Measurements from ENCODE around the gene SLC4A2. TPM values are rescaled to one million over a fixed set of nuclear protein-coding genes. Genes with fewer than 3 reads are reported as not detected.
A peak's percentile ranks its signal among the peaks of the same experiment; 100 is the strongest.

Gene SLC4A2
- total RNA-seq, 4 donors from 2014 or later: 39.8 to 53.7 (median 45.0) TPM

DNA sequence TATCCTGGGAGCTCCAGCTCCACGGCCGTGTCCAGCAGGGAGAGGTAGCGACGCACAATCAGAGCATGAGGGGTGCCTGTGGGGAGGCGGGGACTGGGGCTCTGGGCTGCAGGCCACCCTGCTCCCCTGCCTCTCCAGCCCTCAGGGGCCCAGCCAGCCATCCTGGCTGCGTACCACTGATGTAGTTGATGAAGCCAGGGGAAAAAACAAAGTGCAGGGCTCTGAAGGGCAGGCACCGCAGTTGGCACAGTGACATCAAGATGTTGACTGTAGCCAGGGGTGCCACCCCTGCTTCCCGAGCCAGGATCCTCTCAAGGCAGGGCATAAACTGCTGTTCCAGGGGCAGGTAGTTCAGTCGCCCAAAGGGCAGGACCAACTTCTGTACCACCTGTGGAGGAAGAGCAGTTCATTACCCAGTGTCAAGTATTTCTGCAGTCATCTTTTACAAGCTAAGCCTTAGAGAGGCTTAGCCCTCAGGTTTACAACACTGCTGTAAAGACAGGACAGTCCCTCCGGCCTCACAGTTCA, 18.4 kb downstream of the SLC4A2 start:
- TF ChIP-seq, protein P1, sequence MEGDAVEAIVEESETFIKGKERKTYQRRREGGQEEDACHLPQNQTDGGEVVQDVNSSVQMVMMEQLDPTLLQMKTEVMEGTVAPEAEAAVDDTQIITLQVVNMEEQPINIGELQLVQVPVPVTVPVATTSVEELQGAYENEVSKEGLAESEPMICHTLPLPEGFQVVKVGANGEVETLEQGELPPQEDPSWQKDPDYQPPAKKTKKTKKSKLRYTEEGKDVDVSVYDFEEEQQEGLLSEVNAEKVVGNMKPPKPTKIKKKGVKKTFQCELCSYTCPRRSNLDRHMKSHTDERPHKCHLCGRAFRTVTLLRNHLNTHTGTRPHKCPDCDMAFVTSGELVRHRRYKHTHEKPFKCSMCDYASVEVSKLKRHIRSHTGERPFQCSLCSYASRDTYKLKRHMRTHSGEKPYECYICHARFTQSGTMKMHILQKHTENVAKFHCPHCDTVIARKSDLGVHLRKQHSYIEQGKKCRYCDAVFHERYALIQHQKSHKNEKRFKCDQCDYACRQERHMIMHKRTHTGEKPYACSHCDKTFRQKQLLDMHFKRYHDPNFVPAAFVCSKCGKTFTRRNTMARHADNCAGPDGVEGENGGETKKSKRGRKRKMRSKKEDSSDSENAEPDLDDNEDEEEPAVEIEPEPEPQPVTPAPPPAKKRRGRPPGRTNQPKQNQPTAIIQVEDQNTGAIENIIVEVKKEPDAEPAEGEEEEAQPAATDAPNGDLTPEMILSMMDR (IDR thresholded peaks at IDR 0.05): no peak
- no peak for TF ChIP-seq POLR2A (IDR thresholded peaks at IDR 0.05)
- H3K36me3 ChIP-seq: peaks cover 16 to 68% (median 22%) of the 10 kb centered on the region in 3 donors
- DNase-seq: no peak
- peak overlapping the region in 2 of 4 donors; percentile 5 to 34 for H3K27ac ChIP-seq
- WGBS, 2 donors: 20 to 100% methylated on average over 1 to 2 of the region's 10 CpGs
- no peaks in the 10 kb centered on the region for H3K9me3 ChIP-seq
- intact Hi-C loops (cut with DNase I): no loop called here
- H3K4me3 ChIP-seq: no peak overlapping the region
- H3K4me1 ChIP-seq: peaks cover 34 to 57% (median 35%) of the 10 kb centered on the region in 3 donors
- no peaks in the 10 kb centered on the region for H3K27me3 ChIP-seq

DNA sequence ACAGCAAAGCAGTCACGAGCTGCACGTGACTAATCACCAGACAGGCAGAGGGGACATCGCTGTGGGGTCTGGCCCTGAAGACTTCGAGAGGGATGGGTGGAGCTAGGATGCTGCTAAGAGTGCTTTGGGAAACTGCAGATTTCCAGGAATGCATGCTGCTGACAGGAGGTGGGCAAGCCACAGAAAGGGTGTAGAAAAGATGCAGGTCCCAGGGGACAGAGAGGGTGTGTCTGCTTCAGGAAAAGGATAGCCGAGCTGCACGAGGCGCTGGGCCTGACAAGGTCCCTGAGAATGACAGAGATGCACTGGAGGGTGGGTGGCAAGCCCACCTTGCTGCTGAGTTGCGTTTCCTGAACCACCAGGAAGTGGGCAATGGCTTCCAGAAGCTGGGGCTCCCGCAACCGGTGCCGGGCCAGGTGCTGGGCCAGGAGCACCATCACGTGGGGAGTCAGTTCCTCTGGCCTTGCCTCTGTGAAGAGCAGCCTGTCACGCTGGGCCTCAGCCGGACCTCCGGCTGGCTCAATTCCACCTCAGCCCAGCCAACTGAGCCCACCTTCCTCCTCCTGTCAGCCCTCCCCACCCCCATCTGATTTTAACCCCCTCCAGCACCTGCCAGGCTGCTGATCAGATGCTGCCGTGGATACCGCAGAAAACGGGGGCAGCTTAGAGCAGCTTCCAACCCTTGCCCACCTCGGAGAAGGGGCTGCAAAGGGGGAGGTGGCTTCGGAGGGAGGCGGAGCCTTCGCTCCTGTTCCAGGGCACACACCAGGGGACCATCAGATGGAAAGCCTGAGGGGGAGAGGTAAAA, 19.0 kb downstream of the SLC4A2 start:
- intact Hi-C loops (cut with DNase I): no loop called here
- TF ChIP-seq POLR2A (IDR thresholded peaks at IDR 0.05): no peak
- TF ChIP-seq, protein P1 (IDR thresholded peaks at IDR 0.05): no peak
- DNase-seq: no peak

DNA sequence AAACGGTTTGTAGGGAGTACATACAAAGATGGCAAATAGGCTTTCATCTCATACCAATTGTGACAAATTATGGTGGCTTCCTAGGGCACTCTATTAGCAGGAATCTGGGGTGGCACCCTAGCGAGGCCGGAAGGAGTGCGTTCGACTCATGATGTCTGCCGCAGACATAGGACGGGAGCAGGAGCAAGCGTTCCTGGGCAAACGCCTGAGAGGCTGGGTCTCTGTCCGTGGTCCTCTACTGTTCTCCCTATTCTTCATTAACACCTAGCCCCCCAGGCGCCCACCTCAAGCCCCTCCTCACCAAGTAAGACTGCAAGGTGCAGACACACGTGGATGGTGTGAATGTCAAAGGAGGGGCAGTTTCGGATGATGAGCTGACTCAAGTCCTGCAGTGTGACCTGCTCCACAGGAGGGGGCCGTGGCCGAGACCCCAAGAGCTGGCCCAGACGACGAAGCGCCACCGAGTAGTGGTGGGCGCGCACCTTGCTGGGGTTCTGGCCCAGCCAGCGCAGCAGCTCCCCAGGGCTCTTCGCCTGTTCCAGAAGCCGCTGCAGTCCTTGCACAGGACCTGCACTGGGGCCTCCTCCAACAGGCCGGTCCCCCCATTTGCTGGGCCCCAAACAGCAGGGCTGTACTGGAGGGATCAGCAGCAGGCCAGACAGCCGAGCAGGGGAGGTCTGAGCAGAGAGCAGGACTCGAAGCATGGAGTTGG, 20.0 kb downstream of the SLC4A2 start:
- peaks cover 10 to 52% (median 16%) of the 10 kb centered on the region in 3 donors for H3K36me3 ChIP-seq
- H3K27ac ChIP-seq: peak overlapping the region; percentile 91 to 97 (median 94)
- peak overlapping the region; percentile 62 to 96 (median 84) for H3K4me3 ChIP-seq
- no peak for TF ChIP-seq POLR2A (IDR thresholded peaks at IDR 0.05)
- intact Hi-C loops (cut with DNase I): no loop called here
- H3K4me1 ChIP-seq: peaks cover 35 to 68% (median 38%) of the 10 kb centered on the region in 3 donors
- no peaks in the 10 kb centered on the region for H3K9me3 ChIP-seq
- DNase-seq: no peak
- WGBS, 2 donors: 75 to 78% methylated on average over 24 to 25 of the region's 27 CpGs
- no peaks in the 10 kb centered on the region for H3K27me3 ChIP-seq

More for the DNA sequence above, 19.0 kb downstream of the SLC4A2 start:
- H3K36me3 ChIP-seq: peaks cover 16 to 62% (median 22%) of the 10 kb centered on the region in 3 donors
- H3K27ac ChIP-seq: peak overlapping the region in 2 of 4 donors; percentile 5 to 34
- no peak overlapping the region for H3K4me3 ChIP-seq
- H3K4me1 ChIP-seq: peaks cover 34 to 62% (median 35%) of the 10 kb centered on the region in 3 donors
- H3K9me3 ChIP-seq: no peaks in the 10 kb centered on the region
- H3K27me3 ChIP-seq: no peaks in the 10 kb centered on the region
- 54 to 58% methylated on average over 6 to 16 of the region's 22 CpGs for WGBS, 2 donors

DNA sequence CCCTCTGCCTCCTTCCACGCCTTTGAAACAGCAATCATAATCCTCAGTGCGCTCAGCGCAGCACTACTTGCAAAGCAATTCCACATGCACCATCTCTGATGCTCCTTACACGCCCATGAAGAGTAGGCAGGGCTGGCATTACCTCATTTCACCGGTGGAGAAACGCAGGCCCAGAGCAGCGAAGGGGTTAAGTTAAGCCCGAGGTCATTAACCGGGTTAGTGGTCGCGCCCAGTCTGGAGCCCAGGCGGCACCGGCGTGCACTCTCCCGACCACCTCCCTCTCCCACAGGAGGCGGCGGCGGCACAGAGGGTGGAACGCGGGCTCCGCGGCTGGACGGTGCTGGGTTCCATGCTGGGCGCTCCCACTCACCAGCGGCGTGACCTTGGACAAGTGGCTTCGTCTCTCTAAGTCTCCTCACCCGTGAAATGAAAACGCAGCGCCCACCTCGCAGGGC, 20.7 kb downstream of the SLC4A2 start:
- Histone ChIP-seq H3K4me1 (peaks cover 35 to 69% (median 38%) of the 10 kb centered on the region in 3 donors), H3K27ac (peak overlapping the region; percentile 91 to 97 (median 94)), H3K36me3 (peaks cover 4 to 45% (median 14%) of the 10 kb centered on the region in 3 donors), H3K4me3 (peak overlapping the region; percentile 62 to 96 (median 84)), H3K9me3 (no peaks in the 10 kb centered on the region), H3K27me3 (no peaks in the 10 kb centered on the region)
- DNase-seq: no peak
- TF ChIP-seq, protein P1 (IDR thresholded peaks at IDR 0.05): no peak
- TF ChIP-seq POLR2A (IDR thresholded peaks at IDR 0.05): no peak
- intact Hi-C loops (cut with DNase I): no loop called here
- 0 to 4% methylated on average over 3 to 5 of the region's 31 CpGs for WGBS, 2 donors

DNA sequence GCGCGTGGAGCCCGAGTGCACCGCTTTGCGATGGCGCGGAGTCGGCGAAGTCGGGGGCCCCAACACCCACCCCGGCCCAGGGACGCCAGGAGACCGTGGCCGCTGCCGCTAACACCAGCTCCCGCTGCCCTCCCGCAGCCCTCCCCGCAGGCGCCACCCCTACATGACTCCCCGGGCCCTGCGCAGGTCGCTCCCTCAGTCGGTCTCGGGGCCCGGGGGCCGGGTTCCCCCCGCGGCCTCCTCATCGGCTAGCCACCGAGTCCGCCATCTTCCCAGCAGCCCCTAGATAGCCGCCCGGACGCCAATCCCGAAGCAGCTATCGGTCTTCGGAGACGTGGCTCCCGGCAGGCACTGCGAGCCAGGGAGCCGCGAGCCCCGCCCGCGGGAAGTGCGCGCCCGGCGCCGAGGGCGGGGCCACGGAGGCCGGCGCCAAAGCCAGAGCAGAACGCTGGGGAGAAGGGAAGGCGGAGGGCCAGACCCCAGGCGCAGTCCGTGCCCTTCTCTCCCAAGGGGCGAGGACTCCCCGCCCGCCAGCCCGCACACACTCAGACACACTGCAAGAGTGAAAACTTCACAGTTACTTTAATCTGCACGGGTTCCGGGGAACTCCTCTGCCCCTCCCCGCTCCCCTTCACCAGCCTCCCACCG, 21.3 kb downstream of the SLC4A2 start, which contains the start of gene FASTK:
Gene FASTK (minus strand): TSS at position 288 of the 648 bp plus-strand sequence. CDS start 43 bp downstream, at position 245.
- Histone ChIP-seq H3K27me3 (no peaks in the 10 kb centered on the region), H3K27ac (peak within 1 kb of the TSS; percentile 91 to 97 (median 94)), H3K36me3 (peaks cover 0 to 39% (median 8%) of the 10 kb centered on the region in 3 donors), H3K9me3 (no peaks in the 10 kb centered on the region), H3K4me1 (peaks cover 35 to 74% (median 43%) of the 10 kb centered on the region in 3 donors), H3K4me3 (peak within 1 kb of the TSS; percentile 62 to 96 (median 84))
- TF ChIP-seq, protein P1 (IDR thresholded peaks at IDR 0.05): peak in 1 of 6 experiments; percentile 14
- TF ChIP-seq POLR2A (IDR thresholded peaks at IDR 0.05): peak in 3 of 4 donors; percentile 70 to 73 (median 71)
- peak; percentile 62 for DNase-seq
- intact Hi-C loops (cut with DNase I): no loop called here
- WGBS, 2 donors: 0% methylated on average over 6 of the region's 66 CpGs; no CpG with 5 or more reads in 1 of the 2 donors
